Endothelial cell (in vitro differentiated cells): ENCODE data around the gene POLR1F. TPM values are rescaled to one million over a fixed set of nuclear protein-coding genes. Genes with fewer than 3 reads are reported as not detected.

Experiments
- DNase-seq: peaks from one replicate; pipeline ENCODE4 v3.0.0; 2021; ENCODE audit warnings: low spot score
- H3K27ac Mint-ChIP-seq: one replicate; pipeline ENCODE4 v1.8.0; 2021; ENCODE audit warnings: mixed read lengths, inconsistent platforms; ENCODE audit not compliant: unreplicated experiment
- H3K27me3 Mint-ChIP-seq: one replicate; pipeline ENCODE4 v1.8.0; 2021; ENCODE audit warnings: mild to moderate bottlenecking, moderate library complexity, mixed read lengths, inconsistent platforms; ENCODE audit not compliant: unreplicated experiment
- H3K36me3 Mint-ChIP-seq: one replicate; pipeline ENCODE4 v1.8.0; 2021; ENCODE audit warnings: mild to moderate bottlenecking, low read depth, mixed read lengths, inconsistent platforms; ENCODE audit not compliant: unreplicated experiment
- H3K4me1 Mint-ChIP-seq: one replicate; pipeline ENCODE4 v1.8.0; 2021; ENCODE audit warnings: mild to moderate bottlenecking, mixed read lengths, inconsistent platforms; ENCODE audit not compliant: unreplicated experiment
- H3K4me3 Mint-ChIP-seq: one replicate; pipeline ENCODE4 v1.8.0; 2021; ENCODE audit warnings: mild to moderate bottlenecking, mixed read lengths, inconsistent platforms; ENCODE audit not compliant: unreplicated experiment
- H3K9me3 Mint-ChIP-seq: one replicate; pipeline ENCODE4 v1.8.0; 2021; ENCODE audit warnings: mixed read lengths, inconsistent platforms; ENCODE audit not compliant: unreplicated experiment
- CTCF ChIP-seq: fragments of 200-600 bp; sonication (generic); IDR thresholded peaks from one replicate; pipeline ENCODE4 v1.5.0; 2021; ENCODE audit warnings: antibody characterized with exemption; ENCODE audit not compliant: unreplicated experiment
- total RNA-seq: library from RNA; stranded (reverse); fragmentation: NEBNext Ultra II Directional; extraction: Animal tissue kit (Norgen Biotek cat#: 25700); gene quantifications from one replicate; pipeline ENCODE4 v1.2.1, GENCODE V29; 2021; ENCODE audit not compliant: unreplicated experiment

Gene POLR1F
- total RNA-seq, 1 donor from 2014 or later = 17.2 TPM

DNA sequence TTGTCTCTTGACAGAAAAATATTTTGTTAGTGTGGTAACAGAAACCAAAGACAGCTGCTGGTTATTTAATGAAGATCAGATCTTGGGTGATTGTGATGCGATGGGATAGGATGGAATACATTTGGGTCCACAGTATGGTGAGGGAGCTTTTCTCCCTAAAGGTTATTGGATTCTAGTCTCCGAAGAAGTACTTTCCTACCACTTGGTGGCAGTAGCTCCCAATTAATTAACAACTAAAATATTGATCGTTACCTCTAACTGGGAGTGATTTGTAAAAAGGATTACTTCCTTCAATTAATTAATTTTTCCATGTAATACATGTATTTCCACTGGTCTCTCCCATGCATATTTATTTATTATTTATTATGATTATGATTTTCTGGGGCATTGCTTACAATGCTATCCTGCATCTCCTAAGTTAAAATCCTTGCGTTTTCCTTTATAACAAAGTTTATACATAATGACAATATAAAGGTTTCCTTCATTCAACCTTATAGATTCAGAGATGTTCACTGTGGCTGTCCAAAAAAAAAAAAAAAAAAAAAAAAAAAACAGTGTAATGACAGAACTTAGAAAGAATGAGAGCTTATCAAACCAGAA, 39.0 kb upstream of the POLR1F start:
- H3K27me3 Mint-ChIP-seq = no peaks in the 10 kb centered on the region
- peak; percentile 47 for TF ChIP-seq CTCF
- H3K4me1 Mint-ChIP-seq = no peaks in the 10 kb centered on the region
- no peak for DNase-seq
- H3K9me3 Mint-ChIP-seq = no peaks in the 10 kb centered on the region
- no peaks in the 10 kb centered on the region for H3K36me3 Mint-ChIP-seq
- no peak overlapping the region for H3K27ac Mint-ChIP-seq
- H3K4me3 Mint-ChIP-seq = no peak overlapping the region

DNA sequence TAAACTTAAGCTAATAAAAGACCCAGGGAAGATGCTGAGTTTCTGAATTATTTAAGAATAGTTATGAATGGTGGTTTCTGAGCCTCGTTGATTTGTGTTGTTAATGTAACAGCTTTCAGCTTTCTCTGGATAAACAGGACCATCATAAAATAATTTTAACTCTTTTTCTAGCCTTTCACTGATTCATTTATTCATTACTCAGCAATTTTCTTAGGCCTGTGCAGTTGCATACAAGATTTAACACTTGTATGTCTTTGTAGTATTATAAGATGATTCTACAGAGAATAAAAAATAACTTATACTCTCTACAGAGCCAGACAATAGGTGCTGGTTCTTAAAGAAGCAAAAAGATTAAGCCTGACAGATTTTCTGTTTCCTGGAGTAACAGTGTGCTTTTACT, 35.2 kb upstream of the POLR1F start:
- no peaks in the 10 kb centered on the region for H3K9me3 Mint-ChIP-seq
- no peak for TF ChIP-seq CTCF
- no peaks in the 10 kb centered on the region for H3K4me1 Mint-ChIP-seq
- DNase-seq = no peak
- H3K36me3 Mint-ChIP-seq = no peaks in the 10 kb centered on the region
- H3K27me3 Mint-ChIP-seq = no peaks in the 10 kb centered on the region
- no peak overlapping the region for H3K4me3 Mint-ChIP-seq
- no peak overlapping the region for H3K27ac Mint-ChIP-seq

- Mint-ChIP-seq H3K27ac (no peak overlapping the region), H3K36me3 (no peaks in the 10 kb centered on the region), H3K4me3 (no peak overlapping the region), H3K4me1 (peaks cover 2% of the 10 kb centered on the region), H3K27me3 (no peaks in the 10 kb centered on the region), H3K9me3 (no peaks in the 10 kb centered on the region)
- no peak for TF ChIP-seq CTCF
- DNase-seq = no peak
These were observed 19.9 kb upstream of the POLR1F start for GRCh38 chr7:19728716-19729115.

- H3K4me1 Mint-ChIP-seq = peaks cover 2% of the 10 kb centered on the region
- no peak overlapping the region for H3K4me3 Mint-ChIP-seq
- H3K27me3 Mint-ChIP-seq = no peaks in the 10 kb centered on the region
- no peak overlapping the region for H3K27ac Mint-ChIP-seq
- no peak for TF ChIP-seq CTCF
- no peak for DNase-seq
- no peaks in the 10 kb centered on the region for H3K36me3 Mint-ChIP-seq
- H3K9me3 Mint-ChIP-seq = no peaks in the 10 kb centered on the region
These were observed 16.9 kb upstream of the POLR1F start for GRCh38 chr7:19725770-19726169.

GRCh38 chr7:19715499-19715898, 6.7 kb upstream of the POLR1F start:
- Mint-ChIP-seq H3K4me1 (no peaks in the 10 kb centered on the region), H3K27ac (no peak overlapping the region), H3K4me3 (no peak overlapping the region), H3K27me3 (no peaks in the 10 kb centered on the region), H3K36me3 (no peaks in the 10 kb centered on the region), H3K9me3 (no peaks in the 10 kb centered on the region)
- no peak for DNase-seq
- no peak for TF ChIP-seq CTCF
